HepG2 (cell line): Measurements from ENCODE around the gene PRR19. TPM values are rescaled to one million over a fixed set of nuclear protein-coding genes. Genes with fewer than 3 reads are reported as not detected.

Source experiments
- ADNP ChIP-seq: sonication (generic); formaldehyde crosslinking; IDR thresholded peaks from 2 replicates; pipeline ENCODE4 v1.4.0; 2020; ENCODE audit warnings: missing genetic modification reagents
- CBX1 ChIP-seq: IDR thresholded peaks from one replicate; pipeline ENCODE4 v1.6.1; 2016; ENCODE audit warnings: antibody characterized with exemption, low read depth
- HNRNPUL1 ChIP-seq: fragments of 200-400 bp; formaldehyde crosslinking; IDR thresholded peaks from 2 replicates; pipeline ENCODE4 v1.6.1; 2017; ENCODE audit warnings: low read depth, mild to moderate bottlenecking, low read length, moderate library complexity
- KLF15 ChIP-seq: sonication (generic); formaldehyde crosslinking; IDR thresholded peaks from 2 replicates; pipeline ENCODE4 v1.8.1; 2023; ENCODE audit warnings: borderline replicate concordance, mild to moderate bottlenecking, inconsistent platforms, missing genetic modification reagents, mixed read lengths
- NR2F6 ChIP-seq, 2 experiments: IDR thresholded peaks; 2 replicates each; pipeline ENCODE4 v1.6.1; 2016; ENCODE audit warnings: antibody characterized with exemption in 1 of 2, mild to moderate bottlenecking in 1 of 2
- SRSF4 ChIP-seq: fragments of 200-400 bp; formaldehyde crosslinking; IDR thresholded peaks from one replicate; pipeline ENCODE4 v1.6.1; 2018; ENCODE audit warnings: mild to moderate bottlenecking, low read depth, low read length, moderate library complexity; ENCODE audit not compliant: poor library complexity, severe bottlenecking
- TCF7 ChIP-seq: sonication (generic); IDR thresholded peaks from 2 replicates; pipeline ENCODE4 v1.6.1; 2016; ENCODE audit warnings: antibody characterized with exemption, low read depth
- ZFAT ChIP-seq: sonication (generic); formaldehyde crosslinking; conservative IDR thresholded peaks from 2 replicates; pipeline ENCODE4 v1.8.1; 2023; ENCODE audit warnings: missing genetic modification reagents, inconsistent platforms
- ZNF224 ChIP-seq: sonication (generic); formaldehyde crosslinking; IDR thresholded peaks from 2 replicates; pipeline ENCODE4 v1.5.0; 2020; ENCODE audit warnings: mild to moderate bottlenecking, missing genetic modification reagents
- ZNF331 ChIP-seq: sonication (generic); formaldehyde crosslinking; IDR thresholded peaks from 2 replicates; pipeline ENCODE4 v1.4.0; 2020; ENCODE audit warnings: missing genetic modification reagents
- ZNF333 ChIP-seq: sonication (generic); formaldehyde crosslinking; IDR thresholded peaks from 2 replicates; pipeline ENCODE4 v1.4.0; 2020; ENCODE audit warnings: mild to moderate bottlenecking, missing genetic modification reagents, borderline replicate concordance
- ZNF383 ChIP-seq: sonication (generic); formaldehyde crosslinking; IDR thresholded peaks from 2 replicates; pipeline ENCODE4 v1.4.0; 2020; ENCODE audit warnings: missing genetic modification reagents, mild to moderate bottlenecking, borderline replicate concordance
- ZNF460 ChIP-seq: sonication (generic); formaldehyde crosslinking; IDR thresholded peaks from 2 replicates; pipeline ENCODE4 v1.5.1; 2020; ENCODE audit warnings: missing genetic modification reagents, mild to moderate bottlenecking, borderline replicate concordance
- ZNF660 ChIP-seq: sonication (generic); formaldehyde crosslinking; IDR thresholded peaks from 2 replicates; pipeline ENCODE4 v1.5.1; 2020; ENCODE audit warnings: mild to moderate bottlenecking, low read depth, missing genetic modification reagents, borderline replicate concordance
- polyA plus RNA-seq, 8 experiments: library from polyadenylated mRNA; depleted of rRNA in 3 of 8; stranded (reverse) in 7 of 8; unstranded in 1 of 8; fragments of >200 nt; fragmentation: Illumina TruSeq in 4 of 8; extraction: Trizol in 4 of 8; gene quantifications; 2 replicates each; pipeline versions ENCODE4 v1.2.1 to v1.2.3, GENCODE V29; 2011 to 2016; ENCODE audit warnings: low read depth in 4 of 8, missing spikeins in 1 of 8, mixed read lengths in 1 of 8; ENCODE audit not compliant: insufficient read depth in 1 of 8
- total RNA-seq, 5 experiments: library from RNA; depleted of rRNA; stranded (reverse); fragments of >200 nt; fragmentation: Illumina TruSeq; extraction: Trizol; gene quantifications; 2 replicates each; pipeline ENCODE4 v1.2.3, GENCODE V29; 2016; ENCODE audit warnings: low read depth in 1 of 5
- TF ChIP-seq, protein P1 (sequence below): IDR thresholded peaks from 2 replicates; pipeline ENCODE4 v1.4.0; 2020; ENCODE audit warnings: mild to moderate bottlenecking, missing genetic modification reagents
- TF ChIP-seq, protein P2 (sequence below): sonication (generic); formaldehyde crosslinking; IDR thresholded peaks from 2 replicates; pipeline ENCODE4 v1.4.0; 2020; ENCODE audit warnings: missing genetic modification reagents
- TF ChIP-seq, protein P3 (sequence below): sonication (generic); formaldehyde crosslinking; IDR thresholded peaks from 2 replicates; pipeline ENCODE4 v1.4.0; 2020; ENCODE audit warnings: missing genetic modification reagents, borderline replicate concordance
- TF ChIP-seq, protein P4 (sequence below): sonication (generic); formaldehyde crosslinking; IDR thresholded peaks from 2 replicates; pipeline ENCODE4; 2020; ENCODE audit warnings: missing genetic modification reagents, mild to moderate bottlenecking, borderline replicate concordance

Gene PRR19
- total and polyA plus RNA-seq, 2 of the 13 experiments (the other 11 are each of a cell fraction or from before 2014, with no cell fraction given) = 0.21 to 0.33 TPM

DNA sequence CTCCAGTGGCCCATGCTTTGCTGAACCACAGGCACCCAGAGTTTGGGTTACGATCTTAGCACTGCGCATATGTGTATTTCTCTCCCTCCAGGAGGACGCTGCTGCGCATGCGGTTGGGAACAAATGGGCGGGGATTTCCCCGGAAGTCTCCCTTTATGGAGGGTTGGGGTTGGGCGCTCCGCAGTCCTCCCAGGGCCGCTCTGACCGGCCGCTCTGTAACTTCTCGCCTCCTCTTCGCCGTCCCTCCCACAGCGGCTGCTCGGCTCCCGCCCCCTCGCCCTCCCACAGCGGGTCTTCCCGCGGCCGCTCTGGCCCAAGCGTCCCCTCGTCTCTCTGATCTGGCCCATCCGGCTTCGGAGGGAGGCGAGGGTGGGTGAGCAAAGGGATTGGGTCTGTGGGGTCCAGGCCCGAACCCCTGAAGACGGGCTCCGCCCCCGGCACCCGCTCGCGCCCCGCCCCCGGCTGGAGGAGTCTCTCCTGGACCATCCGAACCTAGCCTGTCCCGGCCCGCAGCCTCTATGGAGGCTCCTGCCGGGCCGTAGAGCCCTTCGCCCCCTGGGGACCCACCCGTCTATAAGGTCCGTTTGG, 23.5 kb downstream of the PRR19 start, which contains the start of gene MEGF8 (continued):
- no peak for TF ChIP-seq ZNF333 (CRISPR knock-in tag)
- TF ChIP-seq ZNF224 (CRISPR knock-in tag) = peak; percentile 70; the same call in 1 of the 2 replicates
- no peak for TF ChIP-seq CBX1
- TF ChIP-seq ZFAT (CRISPR knock-in tag) = no peak
- TF ChIP-seq ZNF660 (CRISPR knock-in tag) = no peak
- no peak for TF ChIP-seq TCF7
- TF ChIP-seq SRSF4 = no peak
- no peak for TF ChIP-seq ADNP
- TF ChIP-seq ZNF460 (CRISPR knock-in tag) = peak; percentile 18; the same call in 1 of the 2 replicates
- TF ChIP-seq, protein P1, sequence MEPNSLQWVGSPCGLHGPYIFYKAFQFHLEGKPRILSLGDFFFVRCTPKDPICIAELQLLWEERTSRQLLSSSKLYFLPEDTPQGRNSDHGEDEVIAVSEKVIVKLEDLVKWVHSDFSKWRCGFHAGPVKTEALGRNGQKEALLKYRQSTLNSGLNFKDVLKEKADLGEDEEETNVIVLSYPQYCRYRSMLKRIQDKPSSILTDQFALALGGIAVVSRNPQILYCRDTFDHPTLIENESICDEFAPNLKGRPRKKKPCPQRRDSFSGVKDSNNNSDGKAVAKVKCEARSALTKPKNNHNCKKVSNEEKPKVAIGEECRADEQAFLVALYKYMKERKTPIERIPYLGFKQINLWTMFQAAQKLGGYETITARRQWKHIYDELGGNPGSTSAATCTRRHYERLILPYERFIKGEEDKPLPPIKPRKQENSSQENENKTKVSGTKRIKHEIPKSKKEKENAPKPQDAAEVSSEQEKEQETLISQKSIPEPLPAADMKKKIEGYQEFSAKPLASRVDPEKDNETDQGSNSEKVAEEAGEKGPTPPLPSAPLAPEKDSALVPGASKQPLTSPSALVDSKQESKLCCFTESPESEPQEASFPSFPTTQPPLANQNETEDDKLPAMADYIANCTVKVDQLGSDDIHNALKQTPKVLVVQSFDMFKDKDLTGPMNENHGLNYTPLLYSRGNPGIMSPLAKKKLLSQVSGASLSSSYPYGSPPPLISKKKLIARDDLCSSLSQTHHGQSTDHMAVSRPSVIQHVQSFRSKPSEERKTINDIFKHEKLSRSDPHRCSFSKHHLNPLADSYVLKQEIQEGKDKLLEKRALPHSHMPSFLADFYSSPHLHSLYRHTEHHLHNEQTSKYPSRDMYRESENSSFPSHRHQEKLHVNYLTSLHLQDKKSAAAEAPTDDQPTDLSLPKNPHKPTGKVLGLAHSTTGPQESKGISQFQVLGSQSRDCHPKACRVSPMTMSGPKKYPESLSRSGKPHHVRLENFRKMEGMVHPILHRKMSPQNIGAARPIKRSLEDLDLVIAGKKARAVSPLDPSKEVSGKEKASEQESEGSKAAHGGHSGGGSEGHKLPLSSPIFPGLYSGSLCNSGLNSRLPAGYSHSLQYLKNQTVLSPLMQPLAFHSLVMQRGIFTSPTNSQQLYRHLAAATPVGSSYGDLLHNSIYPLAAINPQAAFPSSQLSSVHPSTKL = peak; percentile 58
- no peak for TF ChIP-seq ZNF383 (CRISPR knock-in tag)
- TF ChIP-seq KLF15 = 0 out of 2 replicates have a peak, but pooled peaks have one; percentile 29
- no peak for TF ChIP-seq HNRNPUL1
- TF ChIP-seq, protein P2, sequence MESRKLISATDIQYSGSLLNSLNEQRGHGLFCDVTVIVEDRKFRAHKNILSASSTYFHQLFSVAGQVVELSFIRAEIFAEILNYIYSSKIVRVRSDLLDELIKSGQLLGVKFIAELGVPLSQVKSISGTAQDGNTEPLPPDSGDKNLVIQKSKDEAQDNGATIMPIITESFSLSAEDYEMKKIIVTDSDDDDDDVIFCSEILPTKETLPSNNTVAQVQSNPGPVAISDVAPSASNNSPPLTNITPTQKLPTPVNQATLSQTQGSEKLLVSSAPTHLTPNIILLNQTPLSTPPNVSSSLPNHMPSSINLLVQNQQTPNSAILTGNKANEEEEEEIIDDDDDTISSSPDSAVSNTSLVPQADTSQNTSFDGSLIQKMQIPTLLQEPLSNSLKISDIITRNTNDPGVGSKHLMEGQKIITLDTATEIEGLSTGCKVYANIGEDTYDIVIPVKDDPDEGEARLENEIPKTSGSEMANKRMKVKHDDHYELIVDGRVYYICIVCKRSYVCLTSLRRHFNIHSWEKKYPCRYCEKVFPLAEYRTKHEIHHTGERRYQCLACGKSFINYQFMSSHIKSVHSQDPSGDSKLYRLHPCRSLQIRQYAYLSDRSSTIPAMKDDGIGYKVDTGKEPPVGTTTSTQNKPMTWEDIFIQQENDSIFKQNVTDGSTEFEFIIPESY = no peak
- TF ChIP-seq ZNF331 (CRISPR knock-in tag) = peak; percentile 27
- TF ChIP-seq, protein P3, sequence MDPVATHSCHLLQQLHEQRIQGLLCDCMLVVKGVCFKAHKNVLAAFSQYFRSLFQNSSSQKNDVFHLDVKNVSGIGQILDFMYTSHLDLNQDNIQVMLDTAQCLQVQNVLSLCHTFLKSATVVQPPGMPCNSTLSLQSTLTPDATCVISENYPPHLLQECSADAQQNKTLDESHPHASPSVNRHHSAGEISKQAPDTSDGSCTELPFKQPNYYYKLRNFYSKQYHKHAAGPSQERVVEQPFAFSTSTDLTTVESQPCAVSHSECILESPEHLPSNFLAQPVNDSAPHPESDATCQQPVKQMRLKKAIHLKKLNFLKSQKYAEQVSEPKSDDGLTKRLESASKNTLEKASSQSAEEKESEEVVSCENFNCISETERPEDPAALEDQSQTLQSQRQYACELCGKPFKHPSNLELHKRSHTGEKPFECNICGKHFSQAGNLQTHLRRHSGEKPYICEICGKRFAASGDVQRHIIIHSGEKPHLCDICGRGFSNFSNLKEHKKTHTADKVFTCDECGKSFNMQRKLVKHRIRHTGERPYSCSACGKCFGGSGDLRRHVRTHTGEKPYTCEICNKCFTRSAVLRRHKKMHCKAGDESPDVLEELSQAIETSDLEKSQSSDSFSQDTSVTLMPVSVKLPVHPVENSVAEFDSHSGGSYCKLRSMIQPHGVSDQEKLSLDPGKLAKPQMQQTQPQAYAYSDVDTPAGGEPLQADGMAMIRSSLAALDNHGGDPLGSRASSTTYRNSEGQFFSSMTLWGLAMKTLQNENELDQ = no peak
- TF ChIP-seq, protein P4, sequence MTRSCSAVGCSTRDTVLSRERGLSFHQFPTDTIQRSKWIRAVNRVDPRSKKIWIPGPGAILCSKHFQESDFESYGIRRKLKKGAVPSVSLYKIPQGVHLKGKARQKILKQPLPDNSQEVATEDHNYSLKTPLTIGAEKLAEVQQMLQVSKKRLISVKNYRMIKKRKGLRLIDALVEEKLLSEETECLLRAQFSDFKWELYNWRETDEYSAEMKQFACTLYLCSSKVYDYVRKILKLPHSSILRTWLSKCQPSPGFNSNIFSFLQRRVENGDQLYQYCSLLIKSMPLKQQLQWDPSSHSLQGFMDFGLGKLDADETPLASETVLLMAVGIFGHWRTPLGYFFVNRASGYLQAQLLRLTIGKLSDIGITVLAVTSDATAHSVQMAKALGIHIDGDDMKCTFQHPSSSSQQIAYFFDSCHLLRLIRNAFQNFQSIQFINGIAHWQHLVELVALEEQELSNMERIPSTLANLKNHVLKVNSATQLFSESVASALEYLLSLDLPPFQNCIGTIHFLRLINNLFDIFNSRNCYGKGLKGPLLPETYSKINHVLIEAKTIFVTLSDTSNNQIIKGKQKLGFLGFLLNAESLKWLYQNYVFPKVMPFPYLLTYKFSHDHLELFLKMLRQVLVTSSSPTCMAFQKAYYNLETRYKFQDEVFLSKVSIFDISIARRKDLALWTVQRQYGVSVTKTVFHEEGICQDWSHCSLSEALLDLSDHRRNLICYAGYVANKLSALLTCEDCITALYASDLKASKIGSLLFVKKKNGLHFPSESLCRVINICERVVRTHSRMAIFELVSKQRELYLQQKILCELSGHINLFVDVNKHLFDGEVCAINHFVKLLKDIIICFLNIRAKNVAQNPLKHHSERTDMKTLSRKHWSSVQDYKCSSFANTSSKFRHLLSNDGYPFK = peak; percentile 81; the same call in 1 of the 2 replicates
- no peak for TF ChIP-seq NR2F6 (IDR thresholded peaks at IDR 0.05)
- no peak for TF ChIP-seq NR2F6 (CRISPR knock-in tag; IDR thresholded peaks at IDR 0.05)
